ENCODE data around the gene TTC33.
A peak's percentile ranks its signal among the peaks of the same experiment; 100 is the strongest.

Gene TTC33

DNA sequence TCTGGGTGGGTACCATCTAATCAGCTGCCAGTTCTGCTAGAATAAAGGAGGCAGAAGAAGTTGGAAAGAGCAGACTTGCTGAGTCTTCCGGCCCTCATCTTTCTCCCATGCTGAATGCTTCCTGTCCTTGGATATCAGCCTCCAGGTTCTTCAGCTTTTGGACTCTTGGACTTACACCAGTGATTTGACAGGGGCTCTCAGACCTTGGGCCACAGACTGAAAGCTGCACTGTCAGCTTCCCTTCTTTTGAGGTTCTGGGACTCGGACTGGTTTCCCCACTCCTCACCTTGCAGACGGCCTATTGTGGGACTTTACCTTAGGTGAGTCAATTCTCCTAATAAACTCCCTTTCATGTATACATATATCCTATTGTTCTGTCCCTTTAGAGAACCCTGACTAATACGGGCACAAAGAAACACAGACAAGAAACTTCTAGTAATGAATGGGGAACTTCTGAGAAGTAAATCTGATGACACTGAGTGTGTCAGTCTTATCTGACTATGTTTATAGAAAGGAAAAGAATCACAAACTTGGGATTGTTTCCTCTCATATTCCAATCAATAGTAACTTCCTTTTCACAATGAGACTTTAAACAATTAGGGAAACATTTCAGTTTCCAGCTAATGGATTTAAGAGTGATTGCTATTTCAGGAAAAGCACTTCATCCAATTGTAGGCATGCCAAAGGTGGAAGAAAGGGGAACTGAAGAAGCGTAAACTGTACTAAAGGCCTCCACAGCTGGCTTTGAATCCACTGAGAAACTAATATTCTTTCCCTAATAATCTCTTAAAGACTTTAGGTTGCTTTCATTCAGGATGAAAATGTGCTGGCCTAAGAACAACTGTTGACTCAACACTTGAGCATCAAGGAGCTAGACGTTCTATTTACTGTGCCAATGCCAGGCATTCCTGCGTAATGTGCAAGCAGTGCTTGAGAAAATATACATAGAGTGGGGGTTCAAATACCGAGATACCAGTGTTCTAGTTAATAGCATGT is 204.0 kb downstream of the TTC33 start:
- Histone ChIP-seq H3K27me3 (no peaks in the 10 kb centered on the region), H3K4me3 (no peak overlapping the region), H3K9me3 (no peaks in the 10 kb centered on the region), H3K36me3 (no peaks in the 10 kb centered on the region), H3K4me1 (peaks cover 0 to 16% (median 4%) of the 10 kb centered on the region in 4 donors), H3K27ac (peak overlapping the region in 1 of 2 donors; percentile 50)
- no peak for DNase-seq
- TF ChIP-seq, protein P1, sequence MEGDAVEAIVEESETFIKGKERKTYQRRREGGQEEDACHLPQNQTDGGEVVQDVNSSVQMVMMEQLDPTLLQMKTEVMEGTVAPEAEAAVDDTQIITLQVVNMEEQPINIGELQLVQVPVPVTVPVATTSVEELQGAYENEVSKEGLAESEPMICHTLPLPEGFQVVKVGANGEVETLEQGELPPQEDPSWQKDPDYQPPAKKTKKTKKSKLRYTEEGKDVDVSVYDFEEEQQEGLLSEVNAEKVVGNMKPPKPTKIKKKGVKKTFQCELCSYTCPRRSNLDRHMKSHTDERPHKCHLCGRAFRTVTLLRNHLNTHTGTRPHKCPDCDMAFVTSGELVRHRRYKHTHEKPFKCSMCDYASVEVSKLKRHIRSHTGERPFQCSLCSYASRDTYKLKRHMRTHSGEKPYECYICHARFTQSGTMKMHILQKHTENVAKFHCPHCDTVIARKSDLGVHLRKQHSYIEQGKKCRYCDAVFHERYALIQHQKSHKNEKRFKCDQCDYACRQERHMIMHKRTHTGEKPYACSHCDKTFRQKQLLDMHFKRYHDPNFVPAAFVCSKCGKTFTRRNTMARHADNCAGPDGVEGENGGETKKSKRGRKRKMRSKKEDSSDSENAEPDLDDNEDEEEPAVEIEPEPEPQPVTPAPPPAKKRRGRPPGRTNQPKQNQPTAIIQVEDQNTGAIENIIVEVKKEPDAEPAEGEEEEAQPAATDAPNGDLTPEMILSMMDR (IDR thresholded peaks at IDR 0.05) = no peak
- intact Hi-C loops (cut with DNase I; ENCODE audit: low total_unique reads) = no loop called here

DNA sequence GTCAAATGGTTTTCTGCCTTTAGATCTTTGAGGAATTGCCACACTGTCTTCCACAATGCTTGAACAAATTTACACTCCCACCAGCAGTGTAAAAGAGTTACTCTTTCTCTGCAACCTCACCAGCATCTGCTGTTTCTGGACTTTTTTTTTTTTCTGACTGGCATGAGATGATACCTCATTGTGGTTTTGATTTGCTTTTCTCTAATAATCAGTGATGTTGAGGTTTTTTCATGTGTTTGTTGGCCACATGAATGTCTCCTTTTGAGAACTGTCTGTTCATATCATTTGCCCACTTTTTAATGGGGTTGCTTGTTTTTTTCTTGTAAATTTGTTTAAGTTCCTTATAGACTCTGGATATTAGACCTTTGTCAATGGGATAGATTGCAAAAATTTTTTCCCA is 205.3 kb downstream of the TTC33 start:
- no peaks in the 10 kb centered on the region for H3K36me3 ChIP-seq
- H3K27ac ChIP-seq = no peak overlapping the region
- H3K9me3 ChIP-seq = no peaks in the 10 kb centered on the region
- no peak overlapping the region for H3K4me3 ChIP-seq
- H3K4me1 ChIP-seq = peaks cover 0 to 16% (median 4%) of the 10 kb centered on the region in 4 donors
- TF ChIP-seq, protein P1 (IDR thresholded peaks at IDR 0.05) = no peak
- H3K27me3 ChIP-seq = no peaks in the 10 kb centered on the region
- intact Hi-C loops (cut with DNase I; ENCODE audit: low total_unique reads) = no loop called here
- no peak for DNase-seq

DNA sequence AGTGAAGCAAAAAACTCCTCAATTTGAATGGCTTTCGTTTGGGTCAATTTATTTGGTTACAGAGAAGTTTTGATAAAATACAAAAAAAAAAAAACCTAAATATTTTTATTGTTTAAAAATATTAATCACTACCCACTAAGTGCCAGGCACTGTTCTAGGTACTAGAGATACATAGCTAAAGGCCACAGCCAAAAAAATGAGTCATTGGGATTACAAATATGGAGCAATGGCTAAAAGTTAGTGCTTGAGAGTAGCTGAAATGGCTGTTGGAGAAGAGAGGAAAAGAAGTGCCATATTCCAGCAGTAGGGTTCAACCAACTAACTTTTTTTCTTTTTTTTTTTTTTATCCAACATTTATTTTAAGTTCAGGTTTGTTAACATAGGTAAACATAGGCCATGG is 206.1 kb downstream of the TTC33 start:
- Histone ChIP-seq H3K4me1 (peaks cover 0 to 16% (median 4%) of the 10 kb centered on the region in 4 donors), H3K36me3 (no peaks in the 10 kb centered on the region), H3K4me3 (no peak overlapping the region), H3K9me3 (no peaks in the 10 kb centered on the region), H3K27me3 (no peaks in the 10 kb centered on the region), H3K27ac (no peak overlapping the region)
- intact Hi-C loops (cut with DNase I; ENCODE audit: low total_unique reads) = no loop called here
- DNase-seq = no peak
- TF ChIP-seq, protein P1 (IDR thresholded peaks at IDR 0.05) = no peak

DNA sequence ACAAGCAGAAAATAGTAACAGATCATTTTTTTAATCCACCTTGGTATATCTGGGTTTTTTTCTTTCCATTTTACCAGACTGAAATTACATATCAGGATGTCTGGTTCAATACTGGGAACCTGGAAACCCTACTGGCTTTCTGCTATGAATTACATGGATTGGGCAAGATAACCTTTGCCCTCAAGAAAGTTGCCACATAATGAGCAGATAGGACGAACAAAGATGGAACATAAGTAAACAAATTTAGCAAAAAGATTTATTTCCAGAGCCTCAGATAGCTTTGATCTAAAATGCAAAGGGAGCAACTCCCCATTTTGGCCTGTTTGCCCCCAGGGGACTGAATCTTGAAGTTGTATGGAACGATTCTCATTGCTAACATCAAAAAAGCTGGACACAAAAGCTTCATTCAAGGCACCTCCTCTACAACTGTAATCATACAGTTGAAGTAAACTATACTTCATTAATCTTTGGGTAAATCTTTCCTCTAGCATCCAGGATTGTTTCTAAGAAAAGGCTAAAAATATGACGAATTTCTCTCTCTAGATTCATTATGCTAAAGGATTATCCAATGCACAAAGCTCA is 207.7 kb downstream of the TTC33 start:
- H3K27me3 ChIP-seq = no peaks in the 10 kb centered on the region

DNA sequence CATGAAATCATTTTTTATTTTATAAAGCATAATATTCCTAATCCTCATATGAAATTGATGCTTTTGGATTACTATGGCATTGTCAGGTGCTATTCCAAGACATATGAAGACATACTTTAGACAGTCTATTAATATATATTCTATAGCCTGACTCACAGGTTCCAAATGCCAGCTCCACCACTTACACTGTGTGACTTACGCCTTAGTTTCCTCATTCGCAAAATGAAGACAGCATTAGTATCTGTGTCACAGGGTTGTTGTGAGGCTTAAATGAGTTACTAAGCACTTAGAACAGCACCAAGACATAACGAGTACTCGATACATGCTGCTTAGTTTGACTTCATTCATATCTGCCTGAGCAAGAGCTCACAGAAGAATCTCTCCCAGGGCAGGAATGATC is 208.2 kb downstream of the TTC33 start:
- H3K27ac ChIP-seq = no peak overlapping the region
- H3K36me3 ChIP-seq = no peaks in the 10 kb centered on the region
- H3K4me3 ChIP-seq = no peak overlapping the region
- TF ChIP-seq, protein P1 (IDR thresholded peaks at IDR 0.05) = no peak
- H3K4me1 ChIP-seq = peaks cover 0 to 14% (median 4%) of the 10 kb centered on the region in 4 donors
- intact Hi-C loops (cut with DNase I; ENCODE audit: low total_unique reads) = no loop called here
- H3K27me3 ChIP-seq = no peaks in the 10 kb centered on the region
- no peaks in the 10 kb centered on the region for H3K9me3 ChIP-seq
- no peak for DNase-seq

More for the DNA sequence above, 207.7 kb downstream of the TTC33 start:
- no peak overlapping the region for H3K4me3 ChIP-seq
- TF ChIP-seq, protein P1 (IDR thresholded peaks at IDR 0.05) = no peak
- H3K9me3 ChIP-seq = no peaks in the 10 kb centered on the region
- no peaks in the 10 kb centered on the region for H3K36me3 ChIP-seq
- peaks cover 0 to 16% (median 4%) of the 10 kb centered on the region in 4 donors for H3K4me1 ChIP-seq
- H3K27ac ChIP-seq = no peak overlapping the region
- no peak for DNase-seq
- intact Hi-C loops (cut with DNase I; ENCODE audit: low total_unique reads) = no loop called here

Measured in tibial artery (tissue), 4 donors.